ENCODE data around the gene ZNF385B. TPM values are rescaled to one million over a fixed set of nuclear protein-coding genes. Genes with fewer than 3 reads are reported as not detected.
A peak's percentile ranks its signal among the peaks of the same experiment; 100 is the strongest.

Gene ZNF385B
- polyA plus RNA-seq, 1 of the 3 experiments (the other 2 are of a cell fraction) = 0.16 TPM

- H3K27me3 ChIP-seq (ENCODE audit: insufficient read depth) = peaks cover 15% of the 10 kb centered on the region; the same call in 1 of the 2 replicates
- H3K9me3 ChIP-seq = 0 out of 2 replicates have a peak, but pooled peaks cover 4% of the 10 kb centered on the region
- CTCF ChIA-PET = interaction anchor here (1.4 to 1.9 kb wide), 2 partner anchors 15 to 79 kb away, joined by 3 to 8 read pairs; no protein-coding TSS in a partner anchor
- H3K36me3 ChIP-seq (replicated peaks in 1 of 2; ENCODE audit: control insufficient read depth in 1 of 2, insufficient read depth in 2 of 2, low read length in 1 of 2) = no peaks in the 10 kb centered on the region
- H3K79me2 ChIP-seq (ENCODE audit: insufficient read depth) = no peaks in the 10 kb centered on the region
- POLR2A ChIA-PET = no interaction called here
- no peaks in the 10 kb centered on the region for H3F3A ChIP-seq (replicated peaks; ENCODE audit: insufficient read depth)
- no peak overlapping the region for H3K9ac ChIP-seq
- no peak overlapping the region for H3K27ac ChIP-seq (ENCODE audit: low read depth in 2 of 2, low read length in 1 of 2)
- 0 out of 2 replicates have a peak, but pooled peaks cover 4% of the 10 kb centered on the region for H3K9me2 ChIP-seq
- peaks cover 0 to 10% of the 10 kb centered on the region in 2 experiments; a peak in 2 of 4 replicates for H3K4me1 ChIP-seq (ENCODE audit: control insufficient read depth in 1 of 2, insufficient read depth in 2 of 2, low read depth in 1 of 2, low read length in 1 of 2)
- TF ChIP-seq, protein P1, sequence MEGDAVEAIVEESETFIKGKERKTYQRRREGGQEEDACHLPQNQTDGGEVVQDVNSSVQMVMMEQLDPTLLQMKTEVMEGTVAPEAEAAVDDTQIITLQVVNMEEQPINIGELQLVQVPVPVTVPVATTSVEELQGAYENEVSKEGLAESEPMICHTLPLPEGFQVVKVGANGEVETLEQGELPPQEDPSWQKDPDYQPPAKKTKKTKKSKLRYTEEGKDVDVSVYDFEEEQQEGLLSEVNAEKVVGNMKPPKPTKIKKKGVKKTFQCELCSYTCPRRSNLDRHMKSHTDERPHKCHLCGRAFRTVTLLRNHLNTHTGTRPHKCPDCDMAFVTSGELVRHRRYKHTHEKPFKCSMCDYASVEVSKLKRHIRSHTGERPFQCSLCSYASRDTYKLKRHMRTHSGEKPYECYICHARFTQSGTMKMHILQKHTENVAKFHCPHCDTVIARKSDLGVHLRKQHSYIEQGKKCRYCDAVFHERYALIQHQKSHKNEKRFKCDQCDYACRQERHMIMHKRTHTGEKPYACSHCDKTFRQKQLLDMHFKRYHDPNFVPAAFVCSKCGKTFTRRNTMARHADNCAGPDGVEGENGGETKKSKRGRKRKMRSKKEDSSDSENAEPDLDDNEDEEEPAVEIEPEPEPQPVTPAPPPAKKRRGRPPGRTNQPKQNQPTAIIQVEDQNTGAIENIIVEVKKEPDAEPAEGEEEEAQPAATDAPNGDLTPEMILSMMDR (IDR thresholded peaks at IDR 0.05) = no peak
- TF ChIP-seq POLR2AphosphoS5 (IDR thresholded peaks at IDR 0.05; ENCODE audit: low read depth, low read length) (no peak), TCF12 (IDR thresholded peaks at IDR 0.05) (no peak), RXRA (IDR thresholded peaks at IDR 0.05; ENCODE audit: borderline replicate concordance, low read depth) (no peak), MEF2A (IDR thresholded peaks at IDR 0.05; ENCODE audit: borderline replicate concordance, low read depth) (no peak), MXI1 (IDR thresholded peaks at IDR 0.05; ENCODE audit: low read depth, low read length) (no peak), YY1 (IDR thresholded peaks at IDR 0.05; ENCODE audit: low read depth) (no peak), RAD21 (IDR thresholded peaks at IDR 0.05; ENCODE audit: low read length) (no peak), RFX5 (IDR thresholded peaks at IDR 0.05; ENCODE audit: low read length) (no peak), GABPA (IDR thresholded peaks at IDR 0.05; ENCODE audit: low read depth) (no peak), NRF1 (IDR thresholded peaks at IDR 0.05; ENCODE audit: low read depth, low read length) (no peak), JUND (IDR thresholded peaks at IDR 0.05) (no peak)
- TF ChIP-seq, protein P2, sequence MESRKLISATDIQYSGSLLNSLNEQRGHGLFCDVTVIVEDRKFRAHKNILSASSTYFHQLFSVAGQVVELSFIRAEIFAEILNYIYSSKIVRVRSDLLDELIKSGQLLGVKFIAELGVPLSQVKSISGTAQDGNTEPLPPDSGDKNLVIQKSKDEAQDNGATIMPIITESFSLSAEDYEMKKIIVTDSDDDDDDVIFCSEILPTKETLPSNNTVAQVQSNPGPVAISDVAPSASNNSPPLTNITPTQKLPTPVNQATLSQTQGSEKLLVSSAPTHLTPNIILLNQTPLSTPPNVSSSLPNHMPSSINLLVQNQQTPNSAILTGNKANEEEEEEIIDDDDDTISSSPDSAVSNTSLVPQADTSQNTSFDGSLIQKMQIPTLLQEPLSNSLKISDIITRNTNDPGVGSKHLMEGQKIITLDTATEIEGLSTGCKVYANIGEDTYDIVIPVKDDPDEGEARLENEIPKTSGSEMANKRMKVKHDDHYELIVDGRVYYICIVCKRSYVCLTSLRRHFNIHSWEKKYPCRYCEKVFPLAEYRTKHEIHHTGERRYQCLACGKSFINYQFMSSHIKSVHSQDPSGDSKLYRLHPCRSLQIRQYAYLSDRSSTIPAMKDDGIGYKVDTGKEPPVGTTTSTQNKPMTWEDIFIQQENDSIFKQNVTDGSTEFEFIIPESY (IDR thresholded peaks at IDR 0.05; ENCODE audit: borderline replicate concordance, low read depth) = no peak
- TF ChIP-seq, protein P3, sequence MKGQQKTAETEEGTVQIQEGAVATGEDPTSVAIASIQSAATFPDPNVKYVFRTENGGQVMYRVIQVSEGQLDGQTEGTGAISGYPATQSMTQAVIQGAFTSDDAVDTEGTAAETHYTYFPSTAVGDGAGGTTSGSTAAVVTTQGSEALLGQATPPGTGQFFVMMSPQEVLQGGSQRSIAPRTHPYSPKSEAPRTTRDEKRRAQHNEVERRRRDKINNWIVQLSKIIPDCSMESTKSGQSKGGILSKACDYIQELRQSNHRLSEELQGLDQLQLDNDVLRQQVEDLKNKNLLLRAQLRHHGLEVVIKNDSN (IDR thresholded peaks at IDR 0.05; ENCODE audit: borderline replicate concordance, low read depth) = no peak
- no peak overlapping the region for H3K4me3 ChIP-seq (ENCODE audit: low read depth in 2 of 2, low read length in 1 of 2)
- no peak overlapping the region for H2AFZ ChIP-seq (ENCODE audit: low read depth)
- peak; percentile 18 for DNase-seq
- WGBS (ENCODE audit: low lambda C conversion rate) = 49% methylated on average over 4 of the region's 4 CpGs
- no peak overlapping the region for H3K4me2 ChIP-seq
- H4K20me1 ChIP-seq (ENCODE audit: insufficient read depth) = no peaks in the 10 kb centered on the region
Observed at GRCh38 chr2:179857236-179857635, 4.2 kb downstream of the ZNF385B start.

GRCh38 chr2:179856205-179856604 is 5.2 kb downstream of the ZNF385B start:
- H3K4me1 ChIP-seq (ENCODE audit: control insufficient read depth in 1 of 2, insufficient read depth in 2 of 2, low read depth in 1 of 2, low read length in 1 of 2) = peaks cover 0 to 5% of the 10 kb centered on the region in 2 experiments; a peak in 2 of 4 replicates
- 0 out of 2 replicates have a peak, but pooled peaks cover 4% of the 10 kb centered on the region for H3K9me2 ChIP-seq
- H3K9ac ChIP-seq = no peak overlapping the region
- no peak for DNase-seq
- H3K4me3 ChIP-seq (ENCODE audit: low read depth in 2 of 2, low read length in 1 of 2) = no peak overlapping the region
- H3K36me3 ChIP-seq (replicated peaks in 1 of 2; ENCODE audit: control insufficient read depth in 1 of 2, insufficient read depth in 2 of 2, low read length in 1 of 2) = no peaks in the 10 kb centered on the region
- peaks cover 15% of the 10 kb centered on the region; the same call in 1 of the 2 replicates for H3K27me3 ChIP-seq (ENCODE audit: insufficient read depth)
- H4K20me1 ChIP-seq (ENCODE audit: insufficient read depth) = no peaks in the 10 kb centered on the region
- no peak overlapping the region for H2AFZ ChIP-seq (ENCODE audit: low read depth)
- POLR2A ChIA-PET = no interaction called here
- H3K9me3 ChIP-seq = 0 out of 2 replicates have a peak, but pooled peaks cover 4% of the 10 kb centered on the region
- WGBS (ENCODE audit: low lambda C conversion rate) = 66% methylated on average over 5 of the region's 5 CpGs
- H3K79me2 ChIP-seq (ENCODE audit: insufficient read depth) = no peaks in the 10 kb centered on the region
- H3K27ac ChIP-seq (ENCODE audit: low read depth in 2 of 2, low read length in 1 of 2) = no peak overlapping the region
- CTCF ChIA-PET = interaction anchor here (1.3 to 1.9 kb wide), 2 partner anchors 14 kb away, joined by 4 to 8 read pairs; no protein-coding TSS in a partner anchor
- H3K4me2 ChIP-seq = no peak overlapping the region
- H3F3A ChIP-seq (replicated peaks; ENCODE audit: insufficient read depth) = no peaks in the 10 kb centered on the region
- TF ChIP-seq JUND (IDR thresholded peaks at IDR 0.05) (no peak), EZH2phosphoT487 (IDR thresholded peaks at IDR 0.05; ENCODE audit: borderline replicate concordance, low read depth) (no peak), REST (IDR thresholded peaks at IDR 0.05; ENCODE audit: low read depth, low read length) (no peak), TEAD4 (IDR thresholded peaks at IDR 0.05; ENCODE audit: borderline replicate concordance, insufficient read depth) (no peak)
- TF ChIP-seq, protein P4, sequence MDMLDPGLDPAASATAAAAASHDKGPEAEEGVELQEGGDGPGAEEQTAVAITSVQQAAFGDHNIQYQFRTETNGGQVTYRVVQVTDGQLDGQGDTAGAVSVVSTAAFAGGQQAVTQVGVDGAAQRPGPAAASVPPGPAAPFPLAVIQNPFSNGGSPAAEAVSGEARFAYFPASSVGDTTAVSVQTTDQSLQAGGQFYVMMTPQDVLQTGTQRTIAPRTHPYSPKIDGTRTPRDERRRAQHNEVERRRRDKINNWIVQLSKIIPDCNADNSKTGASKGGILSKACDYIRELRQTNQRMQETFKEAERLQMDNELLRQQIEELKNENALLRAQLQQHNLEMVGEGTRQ (IDR thresholded peaks at IDR 0.05; ENCODE audit: borderline replicate concordance, low read depth, low read length) = no peak
